ENCODE data around the gene SLC45A1. TPM values are rescaled to one million over a fixed set of nuclear protein-coding genes. Genes with fewer than 3 reads are reported as not detected.

SLC45A1 gene
- total and polyA plus RNA-seq, 12 donors, result 0.44 to 7.0 (median 2.5) TPM

DNA sequence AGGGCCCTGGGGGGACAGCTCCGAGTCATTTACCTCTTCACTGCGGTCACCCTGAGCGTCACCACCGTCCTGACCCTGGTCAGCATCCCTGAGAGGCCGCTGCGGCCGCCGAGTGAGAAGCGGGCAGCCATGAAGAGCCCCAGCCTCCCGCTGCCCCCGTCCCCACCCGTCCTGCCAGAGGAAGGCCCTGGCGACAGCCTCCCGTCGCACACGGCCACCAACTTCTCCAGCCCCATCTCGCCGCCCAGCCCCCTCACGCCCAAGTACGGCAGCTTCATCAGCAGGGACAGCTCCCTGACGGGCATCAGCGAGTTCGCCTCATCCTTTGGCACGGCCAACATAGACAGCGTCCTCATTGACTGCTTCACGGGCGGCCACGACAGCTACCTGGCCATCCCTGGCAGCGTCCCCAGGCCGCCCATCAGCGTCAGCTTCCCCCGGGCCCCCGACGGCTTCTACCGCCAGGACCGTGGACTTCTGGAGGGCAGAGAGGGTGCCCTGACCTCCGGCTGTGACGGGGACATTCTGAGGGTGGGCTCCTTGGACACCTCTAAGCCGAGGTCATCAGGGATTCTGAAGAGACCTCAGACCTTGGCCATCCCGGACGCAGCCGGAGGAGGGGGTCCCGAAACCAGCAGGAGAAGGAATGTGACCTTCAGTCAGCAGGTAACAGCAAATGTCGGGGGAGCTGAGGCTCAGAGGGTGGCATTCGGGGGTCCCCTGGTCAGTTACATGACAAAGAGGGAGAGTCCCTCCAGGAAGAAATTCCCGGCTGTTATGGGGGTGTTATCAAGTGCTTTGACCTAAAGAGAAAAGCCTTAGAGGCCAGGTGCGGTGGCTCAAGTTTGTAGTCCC is 12.6 kb downstream of the SLC45A1 start:
- Histone ChIP-seq H3K4me1 (replicated peaks in 1 of 2) (no peaks in the 10 kb centered on the region), H3K27me3 (no peaks in the 10 kb centered on the region), H3K36me3 (replicated peaks in 1 of 2) (no peaks in the 10 kb centered on the region), H3K27ac (no peak overlapping the region), H3K4me3 (no peak overlapping the region), H3K9me3 (replicated peaks in 1 of 3) (no peaks in the 10 kb centered on the region)
- no peak for DNase-seq
- TF ChIP-seq, protein P1, sequence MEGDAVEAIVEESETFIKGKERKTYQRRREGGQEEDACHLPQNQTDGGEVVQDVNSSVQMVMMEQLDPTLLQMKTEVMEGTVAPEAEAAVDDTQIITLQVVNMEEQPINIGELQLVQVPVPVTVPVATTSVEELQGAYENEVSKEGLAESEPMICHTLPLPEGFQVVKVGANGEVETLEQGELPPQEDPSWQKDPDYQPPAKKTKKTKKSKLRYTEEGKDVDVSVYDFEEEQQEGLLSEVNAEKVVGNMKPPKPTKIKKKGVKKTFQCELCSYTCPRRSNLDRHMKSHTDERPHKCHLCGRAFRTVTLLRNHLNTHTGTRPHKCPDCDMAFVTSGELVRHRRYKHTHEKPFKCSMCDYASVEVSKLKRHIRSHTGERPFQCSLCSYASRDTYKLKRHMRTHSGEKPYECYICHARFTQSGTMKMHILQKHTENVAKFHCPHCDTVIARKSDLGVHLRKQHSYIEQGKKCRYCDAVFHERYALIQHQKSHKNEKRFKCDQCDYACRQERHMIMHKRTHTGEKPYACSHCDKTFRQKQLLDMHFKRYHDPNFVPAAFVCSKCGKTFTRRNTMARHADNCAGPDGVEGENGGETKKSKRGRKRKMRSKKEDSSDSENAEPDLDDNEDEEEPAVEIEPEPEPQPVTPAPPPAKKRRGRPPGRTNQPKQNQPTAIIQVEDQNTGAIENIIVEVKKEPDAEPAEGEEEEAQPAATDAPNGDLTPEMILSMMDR (IDR thresholded peaks at IDR 0.05), result no peak
- TF ChIP-seq POLR2A (IDR thresholded peaks at IDR 0.05), result no peak
- intact Hi-C loops (cut with DNase I), result no loop called here
- whole genome bisulfite sequencing, 4 donors, result 89 to 92% (median 91%) methylated on average over 23 to 47 of the region's 47 CpGs

DNA sequence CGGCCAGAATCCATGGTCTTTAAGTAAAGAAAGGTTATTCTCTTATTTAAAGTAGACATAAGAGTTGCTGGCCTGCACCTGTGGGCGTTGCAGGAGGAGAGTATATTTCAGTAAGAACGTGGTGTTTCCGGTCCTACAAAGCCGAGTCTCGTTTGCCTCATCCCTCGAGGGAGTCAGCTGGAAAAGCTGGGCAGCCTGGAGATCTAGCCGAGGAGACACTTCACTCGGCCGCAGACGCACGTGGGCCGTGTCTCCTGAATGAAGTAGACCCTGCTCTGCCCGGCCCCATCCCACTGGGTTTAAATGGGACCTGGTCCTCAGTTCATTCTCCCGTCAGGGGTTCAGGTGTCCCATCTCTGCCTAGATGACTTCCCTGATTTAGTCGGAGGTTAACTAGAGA is 14.9 kb downstream of the SLC45A1 start:
- 92 to 95% (median 93%) methylated on average over 16 of the region's 16 CpGs for WGBS, 4 donors
- H3K27ac ChIP-seq, result no peak overlapping the region
- no peak for TF ChIP-seq POLR2A (IDR thresholded peaks at IDR 0.05)
- no peaks in the 10 kb centered on the region for H3K4me1 ChIP-seq (replicated peaks in 1 of 2)
- H3K36me3 ChIP-seq (replicated peaks in 1 of 2), result no peaks in the 10 kb centered on the region
- H3K27me3 ChIP-seq, result no peaks in the 10 kb centered on the region
- no peak overlapping the region for H3K4me3 ChIP-seq
- H3K9me3 ChIP-seq (replicated peaks in 1 of 3), result no peaks in the 10 kb centered on the region
- intact Hi-C loops (cut with DNase I), result no loop called here
- DNase-seq, result no peak

DNA sequence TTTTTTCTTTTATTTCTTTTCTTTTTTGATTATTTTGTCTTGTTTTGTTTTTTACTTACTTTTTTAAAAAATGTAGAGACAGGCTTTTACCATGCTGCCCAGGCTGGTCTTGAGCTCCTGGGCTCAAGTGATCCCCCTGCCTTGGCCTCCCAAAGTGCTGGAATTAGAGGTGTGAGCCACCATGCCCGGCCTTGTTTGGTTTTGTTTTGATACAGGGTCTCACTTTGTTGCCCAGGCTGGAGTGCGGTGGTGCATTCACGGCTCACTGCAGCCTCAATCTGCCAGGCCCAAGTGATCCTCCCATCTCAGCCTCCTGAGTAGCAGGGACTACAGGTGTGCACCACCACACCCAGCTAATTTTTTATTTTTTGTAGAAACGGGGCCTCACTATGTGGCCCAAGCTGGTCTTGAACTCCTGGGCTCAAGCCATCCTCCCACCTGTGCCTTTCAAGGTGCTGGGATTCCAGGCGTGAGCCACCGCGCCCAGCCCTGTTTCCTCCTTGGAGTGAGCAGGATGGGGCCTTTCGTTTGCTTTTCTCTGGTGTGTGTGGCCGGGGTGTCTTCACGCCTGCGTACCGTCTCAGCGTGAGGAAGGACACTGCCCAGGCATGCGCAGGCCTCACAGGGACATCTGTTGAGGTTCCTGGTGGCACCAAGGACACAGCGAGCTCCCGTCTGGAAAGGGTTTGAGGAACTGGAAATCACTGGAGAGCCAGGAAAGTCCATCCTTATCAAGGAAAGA is 15.5 kb downstream of the SLC45A1 start:
- no peak overlapping the region for H3K27ac ChIP-seq
- no peaks in the 10 kb centered on the region for H3K36me3 ChIP-seq (replicated peaks in 1 of 2)
- TF ChIP-seq POLR2A (IDR thresholded peaks at IDR 0.05), result no peak
- TF ChIP-seq, protein P1 (IDR thresholded peaks at IDR 0.05), result no peak
- H3K4me3 ChIP-seq, result no peak overlapping the region
- intact Hi-C loops (cut with DNase I), result no loop called here
- no peak for DNase-seq
- H3K9me3 ChIP-seq (replicated peaks in 1 of 3), result no peaks in the 10 kb centered on the region
- H3K27me3 ChIP-seq, result no peaks in the 10 kb centered on the region
- 84 to 97% (median 92%) methylated on average over 16 of the region's 16 CpGs for WGBS, 4 donors
- H3K4me1 ChIP-seq (replicated peaks in 1 of 2), result no peaks in the 10 kb centered on the region

DNA sequence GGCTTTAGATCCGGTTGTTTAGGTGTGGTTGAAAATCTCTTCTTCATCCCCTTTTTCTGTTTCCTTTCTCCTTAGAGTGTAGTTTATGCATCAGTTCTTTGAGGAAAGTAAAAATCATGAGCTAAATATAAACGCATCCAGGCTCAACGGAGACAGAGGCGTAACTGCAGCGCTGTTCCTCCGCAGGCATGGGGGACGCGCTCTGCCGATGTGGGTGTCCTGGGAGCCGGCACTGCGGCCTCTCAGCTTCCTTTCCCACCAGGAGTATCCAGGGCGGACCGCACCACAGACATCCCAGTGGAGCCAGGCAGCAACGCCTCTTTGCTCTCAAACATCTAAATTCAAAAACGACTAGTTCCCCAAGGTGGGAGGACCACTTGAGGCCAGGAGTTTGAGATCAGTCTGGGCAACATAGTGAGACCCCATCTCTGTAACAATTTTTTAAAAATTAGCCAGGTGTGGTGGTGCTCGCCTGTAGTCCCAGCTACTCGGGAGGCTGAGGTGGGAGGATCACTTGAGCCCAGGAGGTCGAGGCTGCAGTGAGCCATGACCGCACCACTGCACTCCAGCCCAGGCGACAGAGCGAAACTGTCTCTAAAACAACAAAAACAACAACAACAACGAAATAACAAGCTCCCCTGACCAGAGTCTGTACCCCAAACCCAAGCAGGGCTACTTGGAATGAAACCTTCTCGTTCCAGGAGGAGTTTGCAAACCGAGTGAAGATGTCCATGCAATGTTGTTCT is 16.4 kb downstream of the SLC45A1 start:
- DNase-seq, result no peak
- TF ChIP-seq, protein P1 (IDR thresholded peaks at IDR 0.05), result no peak
- TF ChIP-seq POLR2A (IDR thresholded peaks at IDR 0.05), result no peak
- H3K36me3 ChIP-seq (replicated peaks in 1 of 2), result no peaks in the 10 kb centered on the region
- intact Hi-C loops (cut with DNase I), result no loop called here
- WGBS, 4 donors, result 94 to 97% (median 94%) methylated on average over 23 to 24 of the region's 24 CpGs
- no peaks in the 10 kb centered on the region for H3K4me1 ChIP-seq (replicated peaks in 1 of 2)
- no peaks in the 10 kb centered on the region for H3K27me3 ChIP-seq
- H3K27ac ChIP-seq, result no peak overlapping the region
- no peaks in the 10 kb centered on the region for H3K9me3 ChIP-seq (replicated peaks in 1 of 3)
- H3K4me3 ChIP-seq, result no peak overlapping the region
